GM23338 (cell line): ENCODE data around the gene PAX3. TPM values are rescaled to one million over a fixed set of nuclear protein-coding genes. Genes with fewer than 3 reads are reported as not detected.

ENCODE experiments used
- ATAC-seq: fragments of 200-7000 bp; cut with Tn5 transposase; 3 replicates; pipeline ENCODE4 v1.9.1; 2020
- DNase-seq: peaks from one replicate; pipeline ENCODE4 v3.0.0-alpha.2; 2015; ENCODE audit warnings: low spot score
- H2AFZ ChIP-seq: fragments of 200-600 bp; sonication (generic); 2 replicates; pipeline ENCODE4 v1.8.0; 2016; ENCODE audit warnings: antibody characterized with exemption, mild to moderate bottlenecking, moderate library complexity
- H3F3A ChIP-seq: fragments of 200-600 bp; sonication (generic); replicated peaks from 2 replicates; pipeline ENCODE4 v1.8.0; 2017; ENCODE audit warnings: antibody characterized with exemption, mixed run types, low read depth
- H3K27ac ChIP-seq: fragments of 200-600 bp; sonication (generic); 2 replicates; pipeline ENCODE4 v1.6.1; 2016; ENCODE audit warnings: low read depth
- H3K27me3 ChIP-seq: fragments of 200-600 bp; sonication (generic); 2 replicates; pipeline ENCODE4 v1.8.0; 2016; ENCODE audit warnings: mild to moderate bottlenecking, mixed run types, moderate library complexity; ENCODE audit not compliant: insufficient read depth
- H3K36me3 ChIP-seq: fragments of 200-600 bp; sonication (generic); 2 replicates; pipeline ENCODE4 v1.8.0; 2016; ENCODE audit warnings: mild to moderate bottlenecking; ENCODE audit not compliant: insufficient read depth
- H3K4me1 ChIP-seq: fragments of 200-600 bp; sonication (generic); 2 replicates; pipeline ENCODE4 v1.8.0; 2016; ENCODE audit warnings: mild to moderate bottlenecking, moderate library complexity; ENCODE audit not compliant: insufficient read depth
- H3K4me2 ChIP-seq: fragments of 200-600 bp; sonication (generic); 2 replicates; pipeline ENCODE4 v1.7.1; 2017; ENCODE audit warnings: mixed run types
- H3K4me3 ChIP-seq: fragments of 200-600 bp; sonication (generic); 2 replicates; pipeline ENCODE4 v1.6.1; 2016; ENCODE audit warnings: mixed run types
- H3K79me2 ChIP-seq: fragments of 200-600 bp; sonication (generic); replicated peaks from 2 replicates; pipeline ENCODE4 v1.8.0; 2017; ENCODE audit warnings: mild to moderate bottlenecking; ENCODE audit not compliant: insufficient read depth
- H3K9me2 ChIP-seq: fragments of 200-600 bp; sonication (generic); 2 replicates; pipeline ENCODE4 v1.8.0; 2017; ENCODE audit not compliant: insufficient read depth
- H4K20me1 ChIP-seq: fragments of 200-600 bp; sonication (generic); replicated peaks from 2 replicates; pipeline ENCODE4 v1.8.0; 2017; ENCODE audit warnings: mild to moderate bottlenecking; ENCODE audit not compliant: insufficient read depth
- H3K27ac Mint-ChIP-seq: 2 replicates; pipeline ENCODE4 v1.8.0; 2020; ENCODE audit warnings: inconsistent platforms, mild to moderate bottlenecking, moderate library complexity, mixed read lengths
- H3K27me3 Mint-ChIP-seq: 3 replicates; pipeline ENCODE4 v1.8.0; 2022; ENCODE audit warnings: low read depth, mild to moderate bottlenecking, moderate library complexity, mixed read lengths, inconsistent platforms; ENCODE audit not compliant: insufficient read depth, poor library complexity
- H3K36me3 Mint-ChIP-seq: 3 replicates; pipeline ENCODE4 v1.8.0; 2021; ENCODE audit warnings: low read depth, mild to moderate bottlenecking, inconsistent platforms, moderate library complexity, mixed read lengths
- H3K4me1 Mint-ChIP-seq: 3 replicates; pipeline ENCODE4 v1.8.0; 2020; ENCODE audit warnings: mild to moderate bottlenecking, inconsistent platforms, mixed read lengths
- H3K4me3 Mint-ChIP-seq: 3 replicates; pipeline ENCODE4 v1.8.0; 2021; ENCODE audit warnings: moderate library complexity, mild to moderate bottlenecking, inconsistent platforms, mixed read lengths
- H3K9me3 Mint-ChIP-seq: 3 replicates; pipeline ENCODE4 v1.8.0; 2020; ENCODE audit warnings: moderate library complexity, mild to moderate bottlenecking, inconsistent platforms, mixed read lengths
- CREB1 ChIP-seq: fragments of 250-450 bp; sonication (Bioruptor Pico); IDR thresholded peaks from 2 replicates; pipeline ENCODE4 v1.5.0; 2020; ENCODE audit warnings: low read depth, mild to moderate bottlenecking, moderate library complexity
- EZH2 ChIP-seq: fragments of 200-600 bp; sonication (generic); IDR thresholded peaks from one replicate; pipeline ENCODE4 v1.8.0; 2017; ENCODE audit warnings: antibody characterized with exemption, mild to moderate bottlenecking, low read depth; ENCODE audit not compliant: unreplicated experiment
- EZH2phosphoT487 ChIP-seq: fragments of 200-600 bp; sonication (generic); IDR thresholded peaks from one replicate; pipeline ENCODE4 v1.8.1; 2018; ENCODE audit warnings: antibody characterized with exemption; ENCODE audit not compliant: unreplicated experiment
- JUNB ChIP-seq: IDR thresholded peaks from one replicate; pipeline ENCODE4 v1.6.1; 2016; ENCODE audit warnings: antibody characterized with exemption; ENCODE audit not compliant: unreplicated experiment
- NANOG ChIP-seq: IDR thresholded peaks from 2 replicates; pipeline ENCODE4 v1.6.1; 2016; ENCODE audit warnings: antibody characterized with exemption, borderline replicate concordance
- POLR2AphosphoS5 ChIP-seq: IDR thresholded peaks from 2 replicates; pipeline ENCODE4 v1.6.1; 2016; ENCODE audit warnings: antibody characterized with exemption, low read depth
- STAT1 ChIP-seq: IDR thresholded peaks from one replicate; pipeline ENCODE4 v1.6.1; 2016; ENCODE audit warnings: antibody characterized with exemption; ENCODE audit not compliant: unreplicated experiment
- ZNF114 ChIP-seq: fragments of 250-450 bp; sonication (Bioruptor Pico); IDR thresholded peaks from 2 replicates; pipeline ENCODE4 v1.5.0; 2020; ENCODE audit warnings: mild to moderate bottlenecking, moderate library complexity
- ZNF331 ChIP-seq: fragments of 250-450 bp; sonication (Bioruptor Pico); IDR thresholded peaks from 2 replicates; pipeline ENCODE4 v1.5.0; 2020; ENCODE audit warnings: low read depth, mild to moderate bottlenecking, moderate library complexity
- polyA plus RNA-seq: library from polyadenylated mRNA; unstranded; fragments of >200 nt; fragmentation: Nextera tagmentation; extraction: Ambion mirVana; gene quantifications from 2 replicates; pipeline ENCODE4 v1.2.1, GENCODE V29; 2016
- total RNA-seq: library from RNA; depleted of rRNA; stranded (reverse); fragments of >200 nt; shearing (Covaris generic); gene quantifications from 2 replicates; pipeline ENCODE4 v1.2.3, GENCODE V29; 2014
- TF ChIP-seq, protein P1 (sequence below): IDR thresholded peaks from one replicate; pipeline ENCODE4 v1.6.1; 2018; ENCODE audit warnings: antibody characterized with exemption; ENCODE audit not compliant: unreplicated experiment
- TF ChIP-seq, protein P2 (sequence below), 2 experiments: fragments of 200-600 bp in 1 of 2; sonication (generic) in 1 of 2; conservative IDR thresholded peaks; 2 replicates each; pipeline versions ENCODE4 v1.5.1 to v1.6.1; 2016 to 2017; ENCODE audit warnings: antibody characterized with exemption in 2 of 2, low read depth in 2 of 2, mild to moderate bottlenecking in 2 of 2, moderate library complexity in 1 of 2

Gene PAX3
- total and polyA plus RNA-seq, 2 experiments from 2014 or later, result not detected

DNA sequence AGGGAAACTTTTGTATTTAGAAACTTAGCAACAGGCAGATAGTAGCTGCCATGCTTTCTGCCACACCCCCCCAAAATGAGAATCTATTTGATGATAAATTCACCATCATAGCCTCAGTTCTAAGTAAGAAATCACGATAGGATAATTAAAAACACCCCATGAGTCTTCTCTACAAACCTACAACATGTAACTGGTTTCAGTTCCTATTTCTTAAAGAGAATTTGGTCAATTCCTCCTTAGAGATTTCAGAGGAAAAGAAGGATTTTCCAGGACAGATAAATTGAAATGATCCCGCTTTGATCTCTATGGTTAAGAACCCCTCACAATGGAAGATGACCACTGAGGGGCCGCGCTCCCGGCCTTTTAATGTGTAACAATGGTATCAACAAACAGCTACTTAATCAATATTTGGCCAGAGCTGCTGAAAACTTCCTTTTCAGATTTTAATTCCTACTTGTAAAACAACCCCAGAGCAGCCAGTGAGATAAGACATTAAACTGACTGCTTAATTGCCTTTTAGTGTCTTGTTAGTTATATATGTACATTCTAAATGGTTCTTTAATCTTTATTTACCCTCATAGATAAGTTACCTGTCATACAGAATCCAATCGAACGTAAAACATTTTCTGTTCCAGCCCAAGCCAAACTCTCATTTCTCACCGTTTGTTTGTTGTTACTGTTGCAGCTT is 10.1 kb downstream of the PAX3 start (continued):
- TF ChIP-seq CREB1 (CRISPR knock-in tag) (no peak), EZH2 (no peak), ZNF114 (no peak), EZH2phosphoT487 (no peak)
- TF ChIP-seq, protein P1, sequence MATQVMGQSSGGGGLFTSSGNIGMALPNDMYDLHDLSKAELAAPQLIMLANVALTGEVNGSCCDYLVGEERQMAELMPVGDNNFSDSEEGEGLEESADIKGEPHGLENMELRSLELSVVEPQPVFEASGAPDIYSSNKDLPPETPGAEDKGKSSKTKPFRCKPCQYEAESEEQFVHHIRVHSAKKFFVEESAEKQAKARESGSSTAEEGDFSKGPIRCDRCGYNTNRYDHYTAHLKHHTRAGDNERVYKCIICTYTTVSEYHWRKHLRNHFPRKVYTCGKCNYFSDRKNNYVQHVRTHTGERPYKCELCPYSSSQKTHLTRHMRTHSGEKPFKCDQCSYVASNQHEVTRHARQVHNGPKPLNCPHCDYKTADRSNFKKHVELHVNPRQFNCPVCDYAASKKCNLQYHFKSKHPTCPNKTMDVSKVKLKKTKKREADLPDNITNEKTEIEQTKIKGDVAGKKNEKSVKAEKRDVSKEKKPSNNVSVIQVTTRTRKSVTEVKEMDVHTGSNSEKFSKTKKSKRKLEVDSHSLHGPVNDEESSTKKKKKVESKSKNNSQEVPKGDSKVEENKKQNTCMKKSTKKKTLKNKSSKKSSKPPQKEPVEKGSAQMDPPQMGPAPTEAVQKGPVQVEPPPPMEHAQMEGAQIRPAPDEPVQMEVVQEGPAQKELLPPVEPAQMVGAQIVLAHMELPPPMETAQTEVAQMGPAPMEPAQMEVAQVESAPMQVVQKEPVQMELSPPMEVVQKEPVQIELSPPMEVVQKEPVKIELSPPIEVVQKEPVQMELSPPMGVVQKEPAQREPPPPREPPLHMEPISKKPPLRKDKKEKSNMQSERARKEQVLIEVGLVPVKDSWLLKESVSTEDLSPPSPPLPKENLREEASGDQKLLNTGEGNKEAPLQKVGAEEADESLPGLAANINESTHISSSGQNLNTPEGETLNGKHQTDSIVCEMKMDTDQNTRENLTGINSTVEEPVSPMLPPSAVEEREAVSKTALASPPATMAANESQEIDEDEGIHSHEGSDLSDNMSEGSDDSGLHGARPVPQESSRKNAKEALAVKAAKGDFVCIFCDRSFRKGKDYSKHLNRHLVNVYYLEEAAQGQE, result no peak

DNA sequence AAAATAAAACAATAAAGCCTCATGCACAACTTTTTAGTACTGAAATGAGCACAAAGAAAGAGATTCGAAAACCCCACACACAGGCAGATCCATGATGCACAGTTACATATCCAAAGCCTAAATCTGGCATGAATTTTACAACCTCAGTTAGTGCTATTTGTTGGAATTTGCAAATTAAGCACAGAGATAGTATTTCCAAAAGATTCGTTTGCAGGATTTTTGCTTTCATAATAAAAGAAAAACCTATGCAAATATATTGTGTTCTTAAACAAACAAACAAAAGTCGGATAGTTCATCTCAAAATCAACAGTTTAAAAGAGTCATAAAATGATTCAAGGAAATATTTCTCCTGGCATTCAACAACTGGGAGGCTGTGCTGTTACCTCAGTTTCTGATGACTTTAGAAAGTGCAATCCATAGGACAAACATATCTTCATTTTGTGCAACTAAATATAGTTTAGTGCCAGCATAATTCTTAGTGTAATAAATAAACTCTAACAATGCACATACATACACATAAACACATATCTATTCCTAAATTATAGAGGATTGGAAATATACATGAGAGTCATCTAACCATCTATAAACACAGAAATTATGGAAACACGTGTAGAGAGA is 10.8 kb downstream of the PAX3 start:
- Mint-ChIP-seq H3K4me1 (peaks cover 56% of the 10 kb centered on the region), H3K27me3 (peaks cover 90% of the 10 kb centered on the region), H3K27ac (no peak overlapping the region), H3K9me3 (no peaks in the 10 kb centered on the region), H3K4me3 (no peak overlapping the region), H3K36me3 (no peaks in the 10 kb centered on the region)
- Histone ChIP-seq H3K4me2 (no peak overlapping the region), H3F3A (peaks cover 11% of the 10 kb centered on the region), H3K27me3 (peaks cover 100% of the 10 kb centered on the region), H4K20me1 (peaks cover 19% of the 10 kb centered on the region; the same call in 1 of the 2 replicates), H3K9me2 (no peaks in the 10 kb centered on the region), H2AFZ (no peak overlapping the region), H3K27ac (no peak overlapping the region), H3K36me3 (no peaks in the 10 kb centered on the region), H3K79me2 (no peaks in the 10 kb centered on the region), H3K4me3 (no peak overlapping the region), H3K4me1 (peaks cover 55% of the 10 kb centered on the region)
- DNase-seq (no peak), ATAC-seq (no peak)
- peak; percentile 53 for TF ChIP-seq EZH2
- TF ChIP-seq, protein P2, sequence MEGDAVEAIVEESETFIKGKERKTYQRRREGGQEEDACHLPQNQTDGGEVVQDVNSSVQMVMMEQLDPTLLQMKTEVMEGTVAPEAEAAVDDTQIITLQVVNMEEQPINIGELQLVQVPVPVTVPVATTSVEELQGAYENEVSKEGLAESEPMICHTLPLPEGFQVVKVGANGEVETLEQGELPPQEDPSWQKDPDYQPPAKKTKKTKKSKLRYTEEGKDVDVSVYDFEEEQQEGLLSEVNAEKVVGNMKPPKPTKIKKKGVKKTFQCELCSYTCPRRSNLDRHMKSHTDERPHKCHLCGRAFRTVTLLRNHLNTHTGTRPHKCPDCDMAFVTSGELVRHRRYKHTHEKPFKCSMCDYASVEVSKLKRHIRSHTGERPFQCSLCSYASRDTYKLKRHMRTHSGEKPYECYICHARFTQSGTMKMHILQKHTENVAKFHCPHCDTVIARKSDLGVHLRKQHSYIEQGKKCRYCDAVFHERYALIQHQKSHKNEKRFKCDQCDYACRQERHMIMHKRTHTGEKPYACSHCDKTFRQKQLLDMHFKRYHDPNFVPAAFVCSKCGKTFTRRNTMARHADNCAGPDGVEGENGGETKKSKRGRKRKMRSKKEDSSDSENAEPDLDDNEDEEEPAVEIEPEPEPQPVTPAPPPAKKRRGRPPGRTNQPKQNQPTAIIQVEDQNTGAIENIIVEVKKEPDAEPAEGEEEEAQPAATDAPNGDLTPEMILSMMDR (conservative IDR thresholded peaks at IDR 0.05; ENCODE audit: low read depth in 2 of 2), result no peak

DNA sequence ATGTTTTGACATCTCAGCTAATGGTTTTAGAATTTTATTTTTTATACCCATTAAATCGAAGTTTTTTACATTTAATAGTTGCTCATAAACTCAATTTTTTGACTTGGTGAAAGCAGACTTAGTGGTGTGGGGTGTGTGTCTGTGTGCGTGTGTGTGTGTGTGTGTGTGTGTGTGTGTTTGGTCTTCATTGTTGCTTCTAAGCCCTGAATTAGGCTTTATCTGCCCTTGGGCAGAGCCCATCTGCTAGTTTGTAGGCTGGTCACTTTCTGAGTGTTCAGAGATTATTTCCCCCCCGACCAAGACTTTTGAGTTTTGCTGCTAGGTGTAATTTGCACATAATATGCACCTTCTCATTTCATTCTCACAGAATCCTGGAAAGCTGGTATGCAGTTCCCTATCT is 14.3 kb downstream of the PAX3 start:
- Histone ChIP-seq H2AFZ (no peak overlapping the region), H3K27me3 (peaks cover 76% of the 10 kb centered on the region), H3K4me1 (peaks cover 26% of the 10 kb centered on the region), H3K4me2 (no peak overlapping the region), H3K4me3 (no peak overlapping the region), H3K79me2 (no peaks in the 10 kb centered on the region), H3K9me2 (no peaks in the 10 kb centered on the region), H4K20me1 (peaks cover 12% of the 10 kb centered on the region; the same call in 1 of the 2 replicates), H3F3A (peaks cover 2% of the 10 kb centered on the region), H3K36me3 (no peaks in the 10 kb centered on the region), H3K27ac (no peak overlapping the region)
- Mint-ChIP-seq H3K4me3 (no peak overlapping the region), H3K36me3 (no peaks in the 10 kb centered on the region), H3K9me3 (no peaks in the 10 kb centered on the region), H3K27ac (no peak overlapping the region), H3K4me1 (peaks cover 27% of the 10 kb centered on the region), H3K27me3 (peaks cover 59% of the 10 kb centered on the region)
- DNase-seq (no peak), ATAC-seq (no peak; the same call in 2 of the 3 replicates)
- TF ChIP-seq ZNF331 (CRISPR knock-in tag) (no peak), JUNB (no peak), NANOG (no peak), STAT1 (no peak), POLR2AphosphoS5 (no peak), EZH2phosphoT487 (no peak), ZNF114 (no peak), CREB1 (CRISPR knock-in tag) (no peak)
- TF ChIP-seq, protein P1, result no peak
